BLaER1 (cell line): ENCODE results near the gene KRT3.

Experiments
- H3K27ac ChIP-seq: shearing (Covaris generic); formaldehyde crosslinking; 2 replicates; pipeline ENCODE4 v1.8.1; 2022
- H3K27me3 ChIP-seq: shearing (Covaris generic); formaldehyde crosslinking; 2 replicates; pipeline ENCODE4 v1.8.1; 2022
- H3K36me3 ChIP-seq: shearing (Covaris generic); formaldehyde crosslinking; 2 replicates; pipeline ENCODE4 v1.8.1; 2022
- H3K4me1 ChIP-seq: shearing (Covaris generic); formaldehyde crosslinking; 2 replicates; pipeline ENCODE4 v1.8.1; 2022
- H3K4me2 ChIP-seq: shearing (Covaris generic); formaldehyde crosslinking; 2 replicates; pipeline ENCODE4 v1.8.1; 2022
- H3K4me3 ChIP-seq: shearing (Covaris generic); formaldehyde crosslinking; 2 replicates; pipeline ENCODE4 v1.8.1; 2022
- H3K9ac ChIP-seq: shearing (Covaris generic); formaldehyde crosslinking; 2 replicates; pipeline ENCODE4 v1.8.1; 2022
- H3K9me3 ChIP-seq: shearing (Covaris generic); formaldehyde crosslinking; 2 replicates; pipeline ENCODE4 v1.8.1; 2022
- H4K20me1 ChIP-seq: shearing (Covaris generic); formaldehyde crosslinking; 2 replicates; pipeline ENCODE4 v1.8.1; 2022
- Cebpa-rat ChIP-seq: shearing (Covaris generic); IDR thresholded peaks from 2 replicates; pipeline ENCODE4 v1.8.1; 2022

KRT3 gene

GRCh38 chr12:52806821-52807543 is 11.1 kb upstream of the KRT3 start:
- peaks cover 8% of the 10 kb centered on the region; the same call in 1 of the 2 replicates for H3K4me1 ChIP-seq
- no peaks in the 10 kb centered on the region for H4K20me1 ChIP-seq
- H3K27ac ChIP-seq = no peak overlapping the region
- H3K4me3 ChIP-seq = no peak overlapping the region
- H3K27me3 ChIP-seq = no peaks in the 10 kb centered on the region
- no peaks in the 10 kb centered on the region for H3K9me3 ChIP-seq
- no peak for TF ChIP-seq Cebpa-rat
- H3K4me2 ChIP-seq = no peak overlapping the region
- no peaks in the 10 kb centered on the region for H3K36me3 ChIP-seq
- H3K9ac ChIP-seq = no peak overlapping the region

DNA sequence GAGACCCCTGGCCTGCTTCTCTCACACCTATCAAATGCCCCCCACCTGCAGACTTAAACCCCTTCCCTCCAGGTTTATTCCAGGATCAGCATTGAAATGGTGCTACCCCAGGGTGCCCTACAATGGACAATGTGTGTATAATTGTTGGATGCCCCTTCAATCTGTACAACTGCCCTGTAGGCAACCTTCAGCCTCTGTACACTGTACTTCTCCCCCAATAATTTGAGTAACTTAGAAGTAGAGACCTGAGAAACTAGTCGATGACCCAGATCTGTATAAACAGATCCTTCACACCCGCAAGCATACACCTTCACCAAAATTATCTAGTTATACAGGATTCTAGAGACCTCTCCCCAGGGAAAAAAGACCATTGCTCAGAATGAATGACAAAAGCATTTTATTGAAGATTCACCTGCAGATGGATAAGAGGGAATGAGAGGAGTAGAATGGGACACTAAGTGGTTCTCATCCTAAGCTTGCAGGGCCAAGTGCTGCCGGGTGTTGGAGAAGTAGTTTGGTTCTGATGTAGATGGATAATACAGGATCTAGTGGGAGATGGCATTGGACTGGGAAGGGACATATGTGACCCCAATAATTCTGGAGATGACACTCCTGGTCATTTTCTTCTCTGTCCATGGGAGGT is 10.4 kb upstream of the KRT3 start:
- Histone ChIP-seq H4K20me1 (no peaks in the 10 kb centered on the region), H3K27ac (no peak overlapping the region), H3K4me3 (no peak overlapping the region), H3K27me3 (no peaks in the 10 kb centered on the region), H3K9ac (no peak overlapping the region), H3K9me3 (no peaks in the 10 kb centered on the region), H3K36me3 (no peaks in the 10 kb centered on the region), H3K4me1 (peaks cover 8% of the 10 kb centered on the region; the same call in 1 of the 2 replicates), H3K4me2 (no peak overlapping the region)
- no peak for TF ChIP-seq Cebpa-rat

DNA sequence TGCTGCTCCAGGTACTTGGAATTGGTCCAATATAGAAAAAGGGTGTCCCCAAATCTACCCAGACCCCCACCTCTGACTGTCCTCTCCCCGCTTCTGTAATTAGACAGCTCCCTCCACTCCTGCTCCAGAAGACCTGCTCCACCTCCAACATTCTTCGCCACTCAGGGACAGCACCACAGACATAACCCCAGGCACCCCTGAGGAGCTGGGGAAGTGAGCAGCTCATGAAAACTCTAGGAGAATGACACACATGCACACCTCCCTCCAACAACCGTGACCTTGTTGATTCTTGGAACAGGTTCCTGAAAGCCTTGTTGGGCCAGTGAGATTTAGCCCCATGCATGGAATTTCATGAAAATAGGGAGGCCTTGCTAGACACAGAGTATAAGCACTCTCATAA is 9.8 kb upstream of the KRT3 start:
- Histone ChIP-seq H3K9ac (no peak overlapping the region), H3K4me2 (no peak overlapping the region), H4K20me1 (no peaks in the 10 kb centered on the region), H3K4me3 (no peak overlapping the region), H3K27me3 (no peaks in the 10 kb centered on the region), H3K4me1 (peaks cover 8% of the 10 kb centered on the region; the same call in 1 of the 2 replicates), H3K36me3 (no peaks in the 10 kb centered on the region), H3K9me3 (no peaks in the 10 kb centered on the region), H3K27ac (no peak overlapping the region)
- TF ChIP-seq Cebpa-rat = no peak

GRCh38 chr12:52805000-52805399 is 9.1 kb upstream of the KRT3 start:
- no peak overlapping the region for H3K27ac ChIP-seq

GRCh38 chr12:52802442-52802841 is 6.5 kb upstream of the KRT3 start:
- Histone ChIP-seq H3K4me3 (no peak overlapping the region), H3K9ac (no peak overlapping the region), H3K4me1 (peaks cover 8% of the 10 kb centered on the region; the same call in 1 of the 2 replicates), H3K27me3 (no peaks in the 10 kb centered on the region), H4K20me1 (no peaks in the 10 kb centered on the region), H3K27ac (no peak overlapping the region), H3K36me3 (no peaks in the 10 kb centered on the region), H3K4me2 (no peak overlapping the region), H3K9me3 (no peaks in the 10 kb centered on the region)
- no peak for TF ChIP-seq Cebpa-rat

More at GRCh38 chr12:52805000-52805399, 9.1 kb upstream of the KRT3 start:
- Histone ChIP-seq H3K9me3 (no peaks in the 10 kb centered on the region), H3K4me3 (no peak overlapping the region), H3K4me2 (peak overlapping the region; percentile 17; the same call in 1 of the 2 replicates), H3K9ac (no peak overlapping the region), H4K20me1 (no peaks in the 10 kb centered on the region), H3K27me3 (no peaks in the 10 kb centered on the region), H3K36me3 (no peaks in the 10 kb centered on the region), H3K4me1 (peaks cover 8% of the 10 kb centered on the region; the same call in 1 of the 2 replicates)
- no peak for TF ChIP-seq Cebpa-rat

DNA sequence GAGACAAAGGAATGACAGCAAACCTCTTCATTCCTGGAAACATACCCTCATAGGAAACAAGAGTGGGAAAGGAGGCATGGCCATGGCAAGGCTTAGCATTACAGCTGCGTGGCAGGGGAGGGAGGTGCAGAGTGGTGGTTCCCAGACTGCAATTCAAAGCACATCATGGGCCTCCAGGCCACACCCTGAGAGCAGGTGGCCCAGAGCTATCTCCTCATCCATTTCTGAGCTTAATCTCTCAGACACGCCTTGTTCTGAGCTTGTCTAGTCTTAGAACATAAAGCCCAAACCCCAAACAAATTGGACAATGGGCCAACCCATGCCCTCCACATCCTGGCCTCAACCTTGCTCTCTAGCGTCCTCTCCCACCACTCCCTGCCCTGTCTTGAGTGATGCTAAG is 5.9 kb upstream of the KRT3 start:
- H3K27me3 ChIP-seq = no peaks in the 10 kb centered on the region
- H3K4me1 ChIP-seq = peaks cover 8% of the 10 kb centered on the region; the same call in 1 of the 2 replicates
- H3K9ac ChIP-seq = no peak overlapping the region
- no peak overlapping the region for H3K4me2 ChIP-seq
- no peak for TF ChIP-seq Cebpa-rat
- no peaks in the 10 kb centered on the region for H4K20me1 ChIP-seq
- H3K36me3 ChIP-seq = no peaks in the 10 kb centered on the region
- no peak overlapping the region for H3K27ac ChIP-seq
- no peak overlapping the region for H3K4me3 ChIP-seq
- no peaks in the 10 kb centered on the region for H3K9me3 ChIP-seq

GRCh38 chr12:52800259-52800917 is 4.5 kb upstream of the KRT3 start:
- Histone ChIP-seq H4K20me1 (no peaks in the 10 kb centered on the region), H3K27ac (no peak overlapping the region), H3K9me3 (no peaks in the 10 kb centered on the region), H3K4me3 (no peak overlapping the region), H3K36me3 (no peaks in the 10 kb centered on the region), H3K27me3 (no peaks in the 10 kb centered on the region), H3K4me2 (no peak overlapping the region), H3K4me1 (peaks cover 7% of the 10 kb centered on the region; the same call in 1 of the 2 replicates), H3K9ac (no peak overlapping the region)
- no peak for TF ChIP-seq Cebpa-rat

GRCh38 chr12:52799505-52800211 is 3.7 kb upstream of the KRT3 start:
- TF ChIP-seq Cebpa-rat = no peak
- H3K27ac ChIP-seq = no peak overlapping the region
- H3K9me3 ChIP-seq = no peaks in the 10 kb centered on the region
- H3K4me1 ChIP-seq = no peaks in the 10 kb centered on the region
- no peaks in the 10 kb centered on the region for H4K20me1 ChIP-seq
- no peaks in the 10 kb centered on the region for H3K27me3 ChIP-seq
- no peak overlapping the region for H3K4me2 ChIP-seq
- no peaks in the 10 kb centered on the region for H3K36me3 ChIP-seq
- no peak overlapping the region for H3K4me3 ChIP-seq
- no peak overlapping the region for H3K9ac ChIP-seq

GRCh38 chr12:52798671-52799504 is 3.0 kb upstream of the KRT3 start:
- Histone ChIP-seq H4K20me1 (no peaks in the 10 kb centered on the region), H3K4me1 (no peaks in the 10 kb centered on the region), H3K27ac (no peak overlapping the region), H3K4me2 (no peak overlapping the region), H3K4me3 (no peak overlapping the region), H3K27me3 (no peaks in the 10 kb centered on the region), H3K36me3 (no peaks in the 10 kb centered on the region), H3K9ac (no peak overlapping the region), H3K9me3 (no peaks in the 10 kb centered on the region)
- TF ChIP-seq Cebpa-rat = no peak
